ENCODE results near the gene AP1G2. TPM values are rescaled to one million over a fixed set of nuclear protein-coding genes. Genes with fewer than 3 reads are reported as not detected.

Gene AP1G2
- total and polyA plus RNA-seq, 3 donors from 2014 or later: 33.6 to 83.4 (median 76.9) TPM

GRCh38 chr14:23513005-23513817 lies 54.4 kb downstream of the AP1G2 start:
- intact Hi-C loops (cut with DNase I; ENCODE audit: low total_unique reads): no loop called here
- H3K27ac ChIP-seq: no peak overlapping the region
- no peaks in the 10 kb centered on the region for H3K36me3 ChIP-seq (ENCODE audit: low read depth, missing control alignments)
- no peak for TF ChIP-seq POLR2A (IDR thresholded peaks at IDR 0.05)
- TF ChIP-seq CTCF (IDR thresholded peaks at IDR 0.05): no peak
- H3K9me3 ChIP-seq: no peaks in the 10 kb centered on the region
- no peak for DNase-seq
- no peak overlapping the region for H3K4me3 ChIP-seq
- 91 to 94% methylated on average over 24 to 25 of the region's 25 CpGs for WGBS, 2 donors
- no peaks in the 10 kb centered on the region for H3K27me3 ChIP-seq
- H3K4me1 ChIP-seq: no peaks in the 10 kb centered on the region

GRCh38 chr14:23512156-23512555 lies 55.4 kb downstream of the AP1G2 start:
- H3K27ac ChIP-seq: no peak overlapping the region
- intact Hi-C loops (cut with DNase I; ENCODE audit: low total_unique reads): no loop called here
- no peaks in the 10 kb centered on the region for H3K9me3 ChIP-seq
- 52 to 67% methylated on average over 13 of the region's 13 CpGs for WGBS, 2 donors
- H3K27me3 ChIP-seq: no peaks in the 10 kb centered on the region
- H3K36me3 ChIP-seq (ENCODE audit: low read depth, missing control alignments): no peaks in the 10 kb centered on the region
- no peak overlapping the region for H3K4me3 ChIP-seq
- DNase-seq: no peak
- no peak for TF ChIP-seq CTCF (IDR thresholded peaks at IDR 0.05)
- no peak for TF ChIP-seq POLR2A (IDR thresholded peaks at IDR 0.05)
- no peaks in the 10 kb centered on the region for H3K4me1 ChIP-seq

Other genes starting within 250 kb of the AP1G2 start
- 100 to 1,000 TPM; 194 TPM for gene PABPN1, start 246.3 kb downstream of the AP1G2 start, total RNA-seq
- 222 TPM for gene PABPN1, start 246.3 kb downstream of the AP1G2 start, polyA plus RNA-seq (ENCODE audit: insufficient read depth, low read depth, low replicate concordance)
- gene SLC22A17, start 214.9 kb downstream of the AP1G2 start, total RNA-seq: 10 to 100 TPM; 56.6 to 93.8 TPM
- gene SLC22A17, start 214.9 kb downstream of the AP1G2 start, polyA plus RNA-seq (ENCODE audit: insufficient read depth, low read depth, low replicate concordance): 37.3 TPM
- 10 to 100 TPM in 1 of 2 donors, 1 to 10 TPM in 1; 7.6 to 10.3 TPM for gene EFS, start 202.6 kb downstream of the AP1G2 start, total RNA-seq
- gene EFS, start 202.6 kb downstream of the AP1G2 start, polyA plus RNA-seq (ENCODE audit: insufficient read depth, low read depth, low replicate concordance): 10.5 TPM
- under 1 TPM; 0.39 to 0.68 TPM for gene IL25, start 195.0 kb downstream of the AP1G2 start, total RNA-seq
- 0.83 TPM for gene IL25, start 195.0 kb downstream of the AP1G2 start, polyA plus RNA-seq (ENCODE audit: insufficient read depth, low read depth, low replicate concordance)
- gene CMTM5, start 190.7 kb downstream of the AP1G2 start, total RNA-seq: under 1 TPM; 0.55 to 0.81 TPM
- gene CMTM5, start 190.7 kb downstream of the AP1G2 start, polyA plus RNA-seq (ENCODE audit: insufficient read depth, low read depth, low replicate concordance): 0.84 TPM
- gene MYH6, start 159.5 kb downstream of the AP1G2 start, total RNA-seq: under 1 TPM; 0.12 to 0.39 TPM
- 0.44 TPM for gene MYH6, start 159.5 kb downstream of the AP1G2 start, polyA plus RNA-seq (ENCODE audit: insufficient read depth, low read depth, low replicate concordance)
- 1 to 10 TPM in 1 of 2 donors, under 1 TPM in 1; 0.87 to 1.3 TPM for gene MYH7, start 132.1 kb downstream of the AP1G2 start, total RNA-seq
- 51.3 TPM for gene MYH7, start 132.1 kb downstream of the AP1G2 start, polyA plus RNA-seq (ENCODE audit: insufficient read depth, low read depth, low replicate concordance)
- 10 to 100 TPM; 47.5 to 48.7 TPM for gene NGDN, start 98.1 kb downstream of the AP1G2 start, total RNA-seq
- 57.9 TPM for gene NGDN, start 98.1 kb downstream of the AP1G2 start, polyA plus RNA-seq (ENCODE audit: insufficient read depth, low read depth, low replicate concordance)
- gene ZFHX2, start 16.0 kb downstream of the AP1G2 start, total RNA-seq: 10 to 100 TPM in 1 of 2 donors, 1 to 10 TPM in 1; 9.2 to 21.2 TPM
- gene ZFHX2, start 16.0 kb downstream of the AP1G2 start, polyA plus RNA-seq (ENCODE audit: insufficient read depth, low read depth, low replicate concordance): 34.3 TPM
- 10 to 100 TPM; 25.1 to 34.9 TPM for gene THTPA, start 11.5 kb downstream of the AP1G2 start, total RNA-seq
- 60.3 TPM for gene THTPA, start 11.5 kb downstream of the AP1G2 start, polyA plus RNA-seq (ENCODE audit: insufficient read depth, low read depth, low replicate concordance)
- gene JPH4, start 11.0 kb upstream of the AP1G2 start, total RNA-seq: 1 to 10 TPM; 3.6 to 3.9 TPM
- gene JPH4, start 11.0 kb upstream of the AP1G2 start, polyA plus RNA-seq (ENCODE audit: insufficient read depth, low read depth, low replicate concordance): 3.4 TPM
- 1 to 10 TPM; 3.3 to 6.1 TPM for gene DHRS2, start 68.6 kb upstream of the AP1G2 start, total RNA-seq
- 4.1 TPM for gene DHRS2, start 68.6 kb upstream of the AP1G2 start, polyA plus RNA-seq (ENCODE audit: insufficient read depth, low read depth, low replicate concordance)